ENCODE measurements around the gene IFNAR2.

The IFNAR2 gene

DNA sequence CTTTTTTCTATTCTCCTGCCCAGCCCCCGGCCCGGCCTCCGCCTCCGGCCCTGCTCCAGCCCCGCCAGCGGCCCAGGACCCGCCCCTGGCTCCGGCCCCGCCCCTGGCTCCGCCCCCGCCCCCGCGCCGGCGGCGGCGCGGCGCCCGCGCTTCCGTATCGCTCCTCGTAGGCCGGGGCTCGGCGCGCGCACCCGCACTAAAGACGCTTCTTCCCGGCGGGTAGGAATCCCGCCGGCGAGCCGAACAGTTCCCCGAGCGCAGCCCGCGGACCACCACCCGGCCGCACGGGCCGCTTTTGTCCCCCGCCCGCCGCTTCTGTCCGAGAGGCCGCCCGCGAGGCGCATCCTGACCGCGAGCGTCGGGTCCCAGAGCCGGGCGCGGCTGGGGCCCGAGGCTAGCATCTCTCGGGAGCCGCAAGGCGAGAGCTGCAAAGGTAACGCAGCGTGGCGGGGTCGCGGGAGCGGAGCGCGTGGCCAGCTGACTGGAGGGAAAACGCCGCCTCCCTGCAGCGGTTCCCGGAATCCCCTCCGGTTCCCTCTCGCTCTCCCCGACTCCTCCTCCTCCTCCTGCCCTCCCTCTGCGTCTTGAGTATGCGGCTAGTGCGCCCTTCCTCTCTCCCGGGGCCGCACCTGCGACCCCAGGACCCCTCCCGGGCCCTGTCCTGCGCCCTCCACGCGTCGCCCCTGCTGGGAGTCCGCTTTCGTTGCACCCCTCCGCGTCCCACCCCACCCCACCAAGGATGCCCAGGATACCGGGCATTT, at the start of gene IFNAR2:
Gene IFNAR2, plus strand, starts transcription at position 155 of the 761 bp plus-strand sequence. CDS start 11,985 bp downstream, outside the sequence.
- peak in 50 of 51 donors; percentile 21 to 87 (median 65) for DNase-seq

GRCh38 chr21:33185852-33186251, 43.9 kb upstream of the IFNAR2 start:
- no peak for DNase-seq

DNA sequence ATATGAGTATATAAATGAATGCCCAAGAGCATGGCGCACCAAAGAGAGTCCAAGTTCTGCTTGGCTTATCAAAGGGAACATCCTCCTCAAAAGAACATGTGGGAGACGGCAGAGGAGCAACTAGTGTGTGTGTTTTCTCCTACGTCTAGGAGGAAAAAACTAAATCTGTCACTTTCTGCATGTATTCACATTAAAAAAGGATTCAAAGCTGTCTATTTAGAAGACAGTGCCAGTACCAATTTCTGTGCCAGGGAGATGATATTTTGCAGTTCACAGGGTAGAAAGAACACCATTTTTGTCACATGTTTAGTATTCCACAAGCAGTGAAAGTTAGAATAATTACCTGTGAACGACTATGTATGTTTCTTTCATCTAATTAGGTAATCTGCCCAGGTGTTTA, 42.5 kb upstream of the IFNAR2 start:
- no peak for DNase-seq

DNA sequence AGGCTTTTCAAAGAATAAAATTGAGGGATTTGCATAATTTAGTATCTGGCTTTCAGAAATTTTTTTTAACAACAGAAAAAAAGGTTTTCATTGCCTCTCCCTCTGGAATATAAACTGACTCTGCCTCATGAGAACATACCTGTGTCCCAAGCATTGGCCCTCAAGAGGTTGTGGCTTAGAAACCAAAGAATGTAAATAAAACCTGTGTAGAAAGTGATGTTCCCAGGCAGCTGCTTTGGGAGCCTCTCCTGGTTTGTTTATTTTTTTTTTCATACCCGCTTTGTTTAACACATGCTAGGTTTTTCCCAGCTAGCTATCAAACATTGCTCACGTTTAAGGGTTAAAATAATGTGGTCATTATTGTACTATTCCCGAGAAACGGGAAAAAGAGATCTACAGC, 40.5 kb upstream of the IFNAR2 start:
- no peak for DNase-seq

DNA sequence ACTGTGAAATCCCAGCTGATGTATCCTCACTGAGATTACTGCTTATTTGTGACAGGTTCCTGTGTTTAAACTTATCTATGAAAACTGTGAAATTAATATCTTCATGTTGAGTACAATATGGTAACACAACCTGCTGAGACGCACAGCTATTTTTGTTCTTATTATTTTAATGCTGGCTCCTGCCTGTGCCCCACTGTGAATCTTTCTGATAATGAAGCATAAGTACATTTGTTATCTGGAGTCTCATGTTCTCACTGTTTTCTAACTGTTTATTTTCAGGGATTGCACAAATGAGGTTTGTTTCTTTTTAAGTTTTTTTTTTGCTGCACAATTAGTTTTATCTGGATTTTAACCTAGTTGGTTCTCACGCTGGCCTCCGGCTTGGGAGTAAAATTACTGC, 39.9 kb upstream of the IFNAR2 start:
- DNase-seq: no peak

DNA sequence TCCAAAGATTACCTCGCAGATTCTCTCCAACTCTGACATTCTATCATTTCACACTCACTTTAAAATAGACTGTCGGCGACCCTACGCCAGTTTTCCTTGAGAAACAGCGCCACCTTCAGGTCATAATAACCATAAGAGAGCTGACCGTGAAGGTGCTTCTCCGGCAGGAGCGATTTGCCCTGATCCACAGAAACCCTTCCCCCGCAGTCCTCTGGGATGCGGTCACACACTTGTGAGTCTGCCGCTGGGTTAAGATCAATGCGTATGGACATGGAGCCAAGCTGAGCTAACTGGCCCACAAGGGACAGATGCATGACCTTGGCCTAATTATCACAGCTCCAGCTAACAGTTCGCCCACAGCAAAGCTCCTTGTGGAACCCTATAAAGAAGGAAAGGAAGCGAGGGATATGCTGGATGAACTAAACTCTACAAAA, 32.8 kb upstream of the IFNAR2 start:
- peak in 43 of 51 donors; percentile 3 to 81 (median 36) for DNase-seq

DNA sequence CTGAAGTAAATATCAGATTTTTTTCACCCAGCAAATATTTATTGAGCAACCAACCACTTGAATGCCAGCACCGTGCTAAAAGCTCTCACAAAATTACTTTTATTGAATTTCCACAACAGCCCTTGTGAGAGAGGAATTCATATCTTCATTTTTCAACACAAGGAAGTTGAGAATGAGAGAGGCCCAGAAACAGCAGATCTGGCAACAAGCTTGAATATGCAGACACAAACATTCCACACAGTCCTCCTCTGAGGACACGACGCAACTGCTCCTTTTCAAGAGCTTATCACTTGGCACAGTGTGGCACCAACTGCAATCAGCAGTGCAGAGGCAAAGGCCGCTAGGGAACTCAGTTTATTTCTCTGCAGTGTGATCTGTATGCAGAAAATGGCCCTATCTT, 32.2 kb upstream of the IFNAR2 start:
- DNase-seq: no peak

GRCh38 chr21:33198346-33199099, 31.2 kb upstream of the IFNAR2 start:
- DNase-seq: peak in 30 of 51 donors; percentile 4 to 63 (median 31)

DNA sequence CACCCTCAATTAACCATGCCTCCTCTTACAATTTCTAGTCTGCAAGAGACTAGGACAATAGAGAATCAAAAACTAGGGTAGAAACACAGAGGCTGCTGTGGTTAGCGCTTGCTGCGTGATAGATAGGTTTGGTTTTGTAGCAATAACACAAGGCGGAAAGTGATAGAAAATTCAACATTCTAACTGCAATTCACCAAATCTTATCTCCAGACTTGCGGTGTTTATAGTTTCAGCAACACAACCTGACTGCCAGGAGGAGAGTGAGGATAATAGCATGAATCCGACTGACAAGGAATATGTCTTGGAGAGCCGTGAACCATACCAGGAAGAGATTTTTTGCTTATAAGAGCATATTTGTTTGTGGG, 30.7 kb upstream of the IFNAR2 start:
- DNase-seq: peak in 2 of 51 donors; percentile 47 to 63

- peak in 41 of 51 donors; percentile 5 to 92 (median 52) for DNase-seq
Measured at GRCh38 chr21:33199516-33200217, 30.1 kb upstream of the IFNAR2 start.

- no peak for DNase-seq
Measured at GRCh38 chr21:33201956-33202355, 27.8 kb upstream of the IFNAR2 start.

GRCh38 chr21:33202464-33203363, 27.0 kb upstream of the IFNAR2 start:
- no peak for DNase-seq

DNA sequence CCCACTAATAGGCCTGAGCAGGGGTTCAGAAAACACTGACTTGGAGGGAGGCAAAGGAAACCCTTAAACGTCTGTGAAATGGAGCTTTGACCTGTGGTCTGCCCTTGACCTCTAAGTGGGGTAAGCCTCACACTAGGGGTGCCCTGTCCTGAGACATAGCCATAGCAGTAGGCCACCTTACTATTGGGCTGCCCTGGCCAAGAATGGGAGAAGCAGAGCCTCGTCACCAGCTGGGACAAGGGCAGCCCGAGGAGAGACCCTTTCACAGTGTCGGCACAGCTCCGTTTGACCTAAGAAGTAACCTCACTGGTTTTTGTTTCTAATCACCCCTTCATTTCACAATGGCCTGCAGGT, 26.4 kb upstream of the IFNAR2 start:
- no peak for DNase-seq

GRCh38 chr21:33205476-33205875, 24.3 kb upstream of the IFNAR2 start:
- no peak for DNase-seq

GRCh38 chr21:33206771-33207281, 22.9 kb upstream of the IFNAR2 start:
- DNase-seq: no peak

DNA sequence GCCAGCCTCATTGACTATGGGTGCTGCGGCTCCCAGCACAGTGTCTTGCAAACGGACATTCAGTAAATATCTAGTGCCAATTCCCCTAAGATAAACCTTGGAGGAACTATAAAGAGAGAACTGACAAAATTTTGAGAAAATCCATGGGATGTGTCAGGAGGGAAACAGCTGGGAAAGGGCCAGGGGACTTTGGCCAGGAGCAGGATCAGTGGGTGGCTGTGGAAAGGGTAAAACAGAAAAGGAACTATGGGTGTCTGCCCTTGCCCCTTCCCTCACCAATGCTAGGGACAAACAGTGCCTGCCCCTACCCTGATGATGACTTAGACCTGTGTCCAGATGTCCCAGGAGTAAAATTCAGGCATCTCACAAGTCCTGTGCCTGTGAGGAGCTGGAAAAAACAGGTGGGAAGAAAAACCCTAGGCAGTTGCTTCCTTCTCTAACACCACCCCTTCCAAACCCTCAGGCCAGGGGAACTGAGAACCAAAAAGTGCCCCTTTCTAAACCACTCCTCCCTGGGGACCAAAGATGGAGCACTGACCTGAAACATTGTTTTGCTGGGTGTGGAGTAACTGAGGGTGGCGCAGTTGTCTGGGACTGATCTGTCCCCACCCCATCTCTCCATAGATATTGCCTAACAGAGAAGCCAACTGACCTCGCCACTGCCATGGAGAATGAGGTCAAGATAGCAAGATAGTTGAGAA, 22.1 kb upstream of the IFNAR2 start:
- no peak for DNase-seq

GRCh38 chr21:33208534-33208933, 21.2 kb upstream of the IFNAR2 start:
- DNase-seq: no peak

DNA sequence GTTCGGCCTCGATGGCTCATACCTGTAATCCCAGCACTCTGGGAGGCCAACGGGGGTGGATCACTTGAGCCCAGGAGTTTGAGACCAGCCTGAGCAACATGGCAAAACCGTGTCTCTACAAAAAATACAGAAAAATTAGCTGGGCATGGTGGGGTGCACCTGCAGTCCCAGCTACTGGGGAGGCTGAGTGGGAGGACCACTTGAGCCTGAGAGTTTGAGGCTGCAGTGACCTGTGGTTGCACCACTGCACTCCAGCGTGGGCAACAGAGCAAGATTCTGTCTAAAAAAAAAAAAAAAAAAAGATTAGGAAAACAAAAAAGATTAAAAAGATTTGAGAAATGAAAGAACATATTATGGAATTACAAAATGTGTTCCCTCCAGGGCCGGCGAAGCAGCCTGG, 18.4 kb upstream of the IFNAR2 start:
- DNase-seq: no peak

GRCh38 chr21:33211732-33212131, 18.0 kb upstream of the IFNAR2 start:
- no peak for DNase-seq

DNA sequence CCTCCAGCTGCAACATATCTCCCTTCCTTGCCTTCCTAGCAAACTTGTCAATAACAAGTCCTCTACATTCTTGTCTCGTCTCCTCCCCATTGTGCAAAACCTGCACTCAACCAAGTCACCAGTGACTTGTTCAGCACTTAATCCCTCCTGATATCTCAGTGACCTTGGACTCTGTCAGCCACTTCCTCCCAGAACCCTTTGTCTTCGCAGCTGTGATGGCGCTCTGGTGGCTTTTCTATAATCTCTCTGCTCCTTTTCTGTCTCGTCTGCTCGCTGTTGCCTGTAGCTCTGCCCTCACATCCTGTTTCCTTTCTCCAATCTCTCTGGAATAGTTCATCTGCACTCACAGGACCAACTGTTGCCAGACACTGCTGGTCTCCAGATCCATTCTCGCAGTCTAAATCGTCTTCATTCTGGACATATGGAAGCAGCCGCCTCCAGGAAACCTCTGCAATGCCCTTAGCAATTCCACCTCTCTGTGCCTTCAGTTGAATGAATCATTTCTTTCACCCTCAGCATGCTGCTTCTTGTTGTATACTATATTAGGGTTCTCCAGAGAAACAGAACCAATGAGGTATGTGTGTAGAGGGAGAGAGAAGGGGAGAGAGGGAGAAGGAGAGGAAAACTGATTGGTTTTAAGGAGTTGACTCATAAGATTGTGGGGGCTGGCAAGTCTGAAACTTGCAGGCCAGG, 17.4 kb upstream of the IFNAR2 start:
- DNase-seq: no peak
